Ishikawa (cell line): Measurements from ENCODE around the gene VCP.

Experiments
- CEBPB ChIP-seq: IDR thresholded peaks from 2 replicates; pipeline ENCODE4 v1.6.1; 2012
- CREB1 ChIP-seq: IDR thresholded peaks from 2 replicates; pipeline ENCODE4 v1.6.1; 2012; ENCODE audit warnings: low read depth
- EGR1 ChIP-seq: IDR thresholded peaks from 2 replicates; pipeline ENCODE4 v1.6.1; 2012
- EP300 ChIP-seq: IDR thresholded peaks from 2 replicates; pipeline ENCODE4 v1.6.1; 2012; ENCODE audit warnings: borderline replicate concordance
- FOXM1 ChIP-seq: IDR thresholded peaks from 2 replicates; pipeline ENCODE4 v1.6.1; 2012; ENCODE audit warnings: low read depth, borderline replicate concordance
- MAX ChIP-seq: IDR thresholded peaks from 2 replicates; pipeline ENCODE4 v1.6.1; 2012
- NFIC ChIP-seq: IDR thresholded peaks from 2 replicates; pipeline ENCODE4 v1.6.1; 2012
- RAD21 ChIP-seq: IDR thresholded peaks from 2 replicates; pipeline ENCODE4 v1.6.1; 2012; ENCODE audit warnings: low read depth
- REST ChIP-seq: IDR thresholded peaks from 2 replicates; pipeline ENCODE4 v1.6.1; 2012; ENCODE audit warnings: low read depth, mild to moderate bottlenecking
- TAF1 ChIP-seq: IDR thresholded peaks from 2 replicates; pipeline ENCODE4 v1.6.1; 2012; ENCODE audit warnings: low read depth, mild to moderate bottlenecking
- TCF12 ChIP-seq: IDR thresholded peaks from 2 replicates; pipeline ENCODE4 v1.6.1; 2012; ENCODE audit warnings: low read depth
- TEAD4 ChIP-seq: IDR thresholded peaks from 2 replicates; pipeline ENCODE4 v1.6.1; 2012
- USF1 ChIP-seq: IDR thresholded peaks from 2 replicates; pipeline ENCODE4 v1.6.1; 2012
- YY1 ChIP-seq: IDR thresholded peaks from 2 replicates; pipeline ENCODE4 v1.6.1; 2012; ENCODE audit warnings: low read depth
- ZBTB7A ChIP-seq: IDR thresholded peaks from 2 replicates; pipeline ENCODE4 v1.6.1; 2012; ENCODE audit warnings: low read depth

The VCP gene

GRCh38 chr9:35067056-35067455, 5.4 kb downstream of the VCP start:
- TF ChIP-seq YY1 (no peak), CEBPB (no peak), EP300 (no peak), CREB1 (no peak), ZBTB7A (no peak), NFIC (no peak), REST (no peak), MAX (no peak), EGR1 (no peak), USF1 (no peak), RAD21 (no peak), TCF12 (no peak)

GRCh38 chr9:35060548-35061207, 11.7 kb downstream of the VCP start:
- TF ChIP-seq CREB1 (no peak), NFIC (no peak), MAX (no peak), TEAD4 (no peak), YY1 (no peak), TAF1 (no peak), EGR1 (no peak), CEBPB (no peak), EP300 (no peak), REST (no peak), USF1 (no peak), TCF12 (no peak), RAD21 (no peak), ZBTB7A (no peak), FOXM1 (no peak)

- TF ChIP-seq EGR1 (no peak), TAF1 (no peak), CREB1 (no peak), MAX (no peak), USF1 (no peak)
Observed at GRCh38 chr9:35059438-35059837, 13.0 kb downstream of the VCP start.

- no peak for TF ChIP-seq NFIC
- no peak for TF ChIP-seq FOXM1
- TF ChIP-seq YY1, result no peak
- TF ChIP-seq TEAD4, result no peak
- TF ChIP-seq TAF1, result no peak
- TF ChIP-seq ZBTB7A, result no peak
- TF ChIP-seq CEBPB, result no peak
- no peak for TF ChIP-seq EGR1
- no peak for TF ChIP-seq RAD21
- no peak for TF ChIP-seq USF1
- TF ChIP-seq MAX, result no peak
- TF ChIP-seq EP300, result no peak
- no peak for TF ChIP-seq CREB1
- TF ChIP-seq REST, result no peak
- TF ChIP-seq TCF12, result no peak
Observed at GRCh38 chr9:35057271-35057620, 15.2 kb downstream of the VCP start.
